HCT116 (cell line): ENCODE results near the gene CFAP45.
A peak's percentile ranks its signal among the peaks of the same experiment; 100 is the strongest.

Experiments used
- CBX3 ChIP-seq: IDR thresholded peaks from 2 replicates; pipeline ENCODE4 v1.6.1; 2012; ENCODE audit warnings: low read depth
- EZH2 ChIP-seq: fragments of 200-600 bp; sonication (generic); IDR thresholded peaks from 2 replicates; pipeline ENCODE4 v1.6.1; 2017; ENCODE audit warnings: antibody characterized with exemption, mixed run types
- POLR2A ChIP-seq: IDR thresholded peaks from 2 replicates; pipeline ENCODE4 v1.7.0; 2011; ENCODE audit warnings: borderline replicate concordance; ENCODE audit not compliant: insufficient read depth, insufficient read length; ENCODE audit errors: extremely low read depth
- POLR2AphosphoS5 ChIP-seq: IDR thresholded peaks from 2 replicates; pipeline ENCODE4 v1.6.1; 2011; ENCODE audit warnings: mild to moderate bottlenecking, low read depth, low read length, moderate library complexity
- RAD21 ChIP-seq: IDR thresholded peaks from 2 replicates; pipeline ENCODE4 v1.6.1; 2012; ENCODE audit warnings: low read depth, mild to moderate bottlenecking
- SP1 ChIP-seq: IDR thresholded peaks from 2 replicates; pipeline ENCODE4 v1.6.1; 2012; ENCODE audit warnings: low read depth
- YY1 ChIP-seq: IDR thresholded peaks from 2 replicates; pipeline ENCODE4 v1.6.1; 2011; ENCODE audit warnings: low read length, low read depth, moderate library complexity, mild to moderate bottlenecking; ENCODE audit not compliant: insufficient replicate concordance; ENCODE audit errors: extremely low read depth
- ZBTB33 ChIP-seq: IDR thresholded peaks from 2 replicates; pipeline ENCODE4 v1.6.1; 2011; ENCODE audit warnings: mild to moderate bottlenecking, low read length, moderate library complexity; ENCODE audit not compliant: insufficient replicate concordance; ENCODE audit errors: extremely low read depth
- TF ChIP-seq, protein P1 (sequence below), 3 experiments: fragments of 200-600 bp in 1 of 3; sonication (generic) in 1 of 3; IDR thresholded peaks in 2 of 3; conservative IDR thresholded peaks in 1 of 3; 2 replicates each; pipeline ENCODE4 v1.5.1; 2012 to 2017; ENCODE audit warnings: low read depth in 2 of 3, low read length in 2 of 3, antibody characterized with exemption in 1 of 3, borderline replicate concordance in 1 of 3, control low read depth in 1 of 3, mild to moderate bottlenecking in 1 of 3, mixed read lengths in 1 of 3, mixed run types in 1 of 3, moderate library complexity in 1 of 3; ENCODE audit not compliant: insufficient read depth in 1 of 3

GRCh38 chr1:159867664-159868026 is 32.3 kb downstream of the CFAP45 start:
- TF ChIP-seq POLR2AphosphoS5 (0 out of 2 replicates have a peak, but pooled peaks have one; percentile 28), YY1 (no peak), SP1 (no peak), EZH2 (no peak), POLR2A (no peak), ZBTB33 (no peak), RAD21 (no peak), CBX3 (no peak; the same call in 1 of the 2 replicates)
- TF ChIP-seq, protein P1, sequence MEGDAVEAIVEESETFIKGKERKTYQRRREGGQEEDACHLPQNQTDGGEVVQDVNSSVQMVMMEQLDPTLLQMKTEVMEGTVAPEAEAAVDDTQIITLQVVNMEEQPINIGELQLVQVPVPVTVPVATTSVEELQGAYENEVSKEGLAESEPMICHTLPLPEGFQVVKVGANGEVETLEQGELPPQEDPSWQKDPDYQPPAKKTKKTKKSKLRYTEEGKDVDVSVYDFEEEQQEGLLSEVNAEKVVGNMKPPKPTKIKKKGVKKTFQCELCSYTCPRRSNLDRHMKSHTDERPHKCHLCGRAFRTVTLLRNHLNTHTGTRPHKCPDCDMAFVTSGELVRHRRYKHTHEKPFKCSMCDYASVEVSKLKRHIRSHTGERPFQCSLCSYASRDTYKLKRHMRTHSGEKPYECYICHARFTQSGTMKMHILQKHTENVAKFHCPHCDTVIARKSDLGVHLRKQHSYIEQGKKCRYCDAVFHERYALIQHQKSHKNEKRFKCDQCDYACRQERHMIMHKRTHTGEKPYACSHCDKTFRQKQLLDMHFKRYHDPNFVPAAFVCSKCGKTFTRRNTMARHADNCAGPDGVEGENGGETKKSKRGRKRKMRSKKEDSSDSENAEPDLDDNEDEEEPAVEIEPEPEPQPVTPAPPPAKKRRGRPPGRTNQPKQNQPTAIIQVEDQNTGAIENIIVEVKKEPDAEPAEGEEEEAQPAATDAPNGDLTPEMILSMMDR (IDR thresholded peaks at IDR 0.05 in 2 of 3, conservative IDR thresholded peaks at IDR 0.05 in 1 of 3; ENCODE audit: borderline replicate concordance in 1 of 3, insufficient read depth in 1 of 3, low read depth in 2 of 3, low read length in 2 of 3), result no peak
